ENCODE results near the gene SLC16A4.

SLC16A4 gene

DNA sequence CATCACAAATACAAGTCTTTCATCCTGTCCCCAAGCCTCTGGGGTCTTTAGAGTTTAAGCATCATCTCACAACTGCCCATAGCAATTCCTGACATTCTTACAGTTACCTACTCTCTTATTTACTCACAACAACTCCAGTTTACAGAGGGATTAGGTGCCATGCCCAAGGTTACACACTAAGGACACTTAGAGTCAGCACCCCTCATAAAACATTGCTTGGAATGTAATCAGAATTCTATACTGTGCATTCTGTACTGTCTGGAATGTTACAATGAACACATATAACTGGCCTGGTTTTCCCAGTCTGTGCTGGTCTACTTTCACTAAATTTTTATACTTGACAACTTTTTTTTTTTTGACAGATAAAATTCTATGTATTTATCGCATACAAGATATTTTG lies 66.2 kb downstream of the SLC16A4 start:
- ChIA-PET CTCF (interaction anchor here (1.1 to 1.2 kb wide), 2 partner anchors 9 to 12 kb away, joined by 3 to 4 read pairs; no protein-coding TSS in a partner anchor), POLR2A (no interaction called here)
- Histone ChIP-seq H3K4me1 (ENCODE audit: control extremely low read depth in 1 of 4, control insufficient read depth in 4 of 4, insufficient read depth in 4 of 4, low read length in 3 of 4) (no peaks in the 10 kb centered on the region), H3K36me3 (ENCODE audit: control insufficient read depth in 4 of 4, insufficient read depth in 4 of 4, low read length in 3 of 4) (no peaks in the 10 kb centered on the region), H3K9me3 (ENCODE audit: control extremely low read depth in 1 of 5, control insufficient read depth in 4 of 5, insufficient read depth in 2 of 5, low read depth in 1 of 5, low read length in 4 of 5) (no peaks in the 10 kb centered on the region), H3K4me3 (ENCODE audit: control insufficient read depth in 1 of 7, extremely low read depth in 1 of 7, insufficient read depth in 4 of 7, low read depth in 2 of 7, low read length in 6 of 7) (no peak overlapping the region), H3K27ac (ENCODE audit: insufficient read depth in 1 of 2, low read depth in 1 of 2, low read length in 2 of 2, poor library complexity in 1 of 2, severe bottlenecking in 2 of 2) (no peak overlapping the region), H3K27me3 (replicated peaks in 2 of 5; ENCODE audit: control insufficient read depth in 4 of 5, insufficient read depth in 5 of 5, low read length in 4 of 5) (peaks cover 0 to 2% (median 0%) of the 10 kb centered on the region in 5 experiments)
- WGBS (ENCODE audit: insufficient coverage), result no CpG with 5 or more reads among the region's 1 CpG
- no peak for DNase-seq

GRCh38 chr1:110321846-110322245 lies 69.0 kb downstream of the SLC16A4 start:
- WGBS (ENCODE audit: insufficient coverage), result 100% methylated on average over 3 of the region's 4 CpGs
- DNase-seq, result no peak
- CTCF ChIA-PET, result interaction anchor here (0.9 to 15.2 kb wide), 3 partner anchors 9 to 117 kb away, joined by 3 to 457 read pairs (median 6); partner anchors contain the start of gene KCNC4
- POLR2A ChIA-PET, result no interaction called here
- H3K9me3 ChIP-seq (ENCODE audit: control extremely low read depth in 1 of 5, control insufficient read depth in 4 of 5, insufficient read depth in 2 of 5, low read depth in 1 of 5, low read length in 4 of 5), result no peaks in the 10 kb centered on the region
- no peaks in the 10 kb centered on the region for H3K36me3 ChIP-seq (ENCODE audit: control insufficient read depth in 4 of 4, insufficient read depth in 4 of 4, low read length in 3 of 4)
- no peak overlapping the region for H3K27ac ChIP-seq (ENCODE audit: insufficient read depth in 1 of 2, low read depth in 1 of 2, low read length in 2 of 2, poor library complexity in 1 of 2, severe bottlenecking in 2 of 2)
- H3K4me3 ChIP-seq (ENCODE audit: control insufficient read depth in 1 of 7, extremely low read depth in 1 of 7, insufficient read depth in 4 of 7, low read depth in 2 of 7, low read length in 6 of 7), result no peak overlapping the region
- no peaks in the 10 kb centered on the region for H3K4me1 ChIP-seq (ENCODE audit: control extremely low read depth in 1 of 4, control insufficient read depth in 4 of 4, insufficient read depth in 4 of 4, low read length in 3 of 4)
- H3K27me3 ChIP-seq (replicated peaks in 2 of 5; ENCODE audit: control insufficient read depth in 4 of 5, insufficient read depth in 5 of 5, low read length in 4 of 5), result peaks cover 0 to 2% (median 0%) of the 10 kb centered on the region in 5 experiments

GRCh38 chr1:110321045-110321444 lies 69.8 kb downstream of the SLC16A4 start:
- Histone ChIP-seq H3K4me3 (ENCODE audit: control insufficient read depth in 1 of 7, extremely low read depth in 1 of 7, insufficient read depth in 4 of 7, low read depth in 2 of 7, low read length in 6 of 7) (no peak overlapping the region), H3K4me1 (ENCODE audit: control extremely low read depth in 1 of 4, control insufficient read depth in 4 of 4, insufficient read depth in 4 of 4, low read length in 3 of 4) (no peaks in the 10 kb centered on the region), H3K36me3 (ENCODE audit: control insufficient read depth in 4 of 4, insufficient read depth in 4 of 4, low read length in 3 of 4) (no peaks in the 10 kb centered on the region), H3K27ac (ENCODE audit: insufficient read depth in 1 of 2, low read depth in 1 of 2, low read length in 2 of 2, poor library complexity in 1 of 2, severe bottlenecking in 2 of 2) (no peak overlapping the region), H3K9me3 (ENCODE audit: control extremely low read depth in 1 of 5, control insufficient read depth in 4 of 5, insufficient read depth in 2 of 5, low read depth in 1 of 5, low read length in 4 of 5) (no peaks in the 10 kb centered on the region), H3K27me3 (replicated peaks in 2 of 5; ENCODE audit: control insufficient read depth in 4 of 5, insufficient read depth in 5 of 5, low read length in 4 of 5) (peaks cover 0 to 2% (median 0%) of the 10 kb centered on the region in 5 experiments)
- no CpG with 5 or more reads among the region's 2 CpGs for WGBS (ENCODE audit: insufficient coverage)
- DNase-seq, result no peak
- ChIA-PET CTCF (interaction anchor here (0.9 to 15.2 kb wide), 3 partner anchors 8 to 116 kb away, joined by 3 to 457 read pairs (median 6); partner anchors contain the start of gene KCNC4), POLR2A (no interaction called here)

GRCh38 chr1:110320168-110320518 lies 70.7 kb downstream of the SLC16A4 start:
- CTCF ChIA-PET, result interaction anchor here (15.2 kb wide), 1 partner anchor 115 kb away, joined by 457 read pairs; the partner anchor contains the start of gene KCNC4
- POLR2A ChIA-PET, result no interaction called here
- WGBS (ENCODE audit: insufficient coverage), result 100% methylated on average over 1 of the region's 1 CpG

DNA sequence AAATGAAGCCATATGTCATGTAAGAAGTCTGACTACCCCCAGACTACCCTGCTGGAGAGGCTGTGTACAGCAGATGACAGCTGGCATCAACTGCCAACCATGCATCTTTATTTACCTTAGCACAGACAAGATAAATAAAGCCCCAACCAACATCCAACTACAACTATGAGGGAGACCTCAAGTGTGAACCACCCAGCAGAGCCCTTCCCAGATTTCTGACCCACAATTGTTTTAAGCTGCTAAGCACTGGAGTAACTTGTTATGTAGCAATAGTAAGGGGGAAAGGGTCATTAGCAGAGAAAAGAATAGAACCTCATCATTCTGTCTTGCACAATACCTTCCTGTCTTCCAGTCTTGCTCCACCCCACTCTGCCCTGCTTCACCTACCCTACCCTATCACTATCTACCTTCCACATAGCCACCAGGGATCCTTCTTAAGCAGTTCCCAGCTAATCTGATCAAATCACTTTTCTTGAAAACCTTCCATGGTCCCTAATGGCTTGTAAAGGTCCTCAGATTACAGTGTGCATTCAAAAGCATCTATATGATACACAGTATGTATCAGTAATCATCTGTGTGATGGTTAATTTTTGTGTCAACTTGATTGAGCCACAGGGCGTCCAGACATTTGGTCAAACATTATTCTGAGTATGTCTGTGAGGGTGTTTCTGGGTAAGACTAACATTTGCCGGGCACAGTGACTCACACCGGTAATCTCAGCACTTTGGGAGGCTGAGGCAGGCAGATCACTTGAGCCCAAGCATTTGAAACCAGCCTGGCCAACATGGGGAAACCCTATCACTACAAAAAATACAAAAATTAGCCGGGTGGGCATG lies 71.3 kb downstream of the SLC16A4 start:
- POLR2A ChIA-PET, result no interaction called here
- H3K4me1 ChIP-seq (ENCODE audit: control extremely low read depth in 1 of 4, control insufficient read depth in 4 of 4, insufficient read depth in 4 of 4, low read length in 3 of 4), result no peaks in the 10 kb centered on the region
- H3K27me3 ChIP-seq (replicated peaks in 2 of 5; ENCODE audit: control insufficient read depth in 4 of 5, insufficient read depth in 5 of 5, low read length in 4 of 5), result peaks cover 0 to 2% (median 0%) of the 10 kb centered on the region in 5 experiments
- WGBS (ENCODE audit: insufficient coverage), result 100% methylated on average over 2 of the region's 4 CpGs
- no peak overlapping the region for H3K4me3 ChIP-seq (ENCODE audit: control insufficient read depth in 1 of 7, extremely low read depth in 1 of 7, insufficient read depth in 4 of 7, low read depth in 2 of 7, low read length in 6 of 7)
- H3K36me3 ChIP-seq (ENCODE audit: control insufficient read depth in 4 of 4, insufficient read depth in 4 of 4, low read length in 3 of 4), result no peaks in the 10 kb centered on the region
- no peak overlapping the region for H3K27ac ChIP-seq (ENCODE audit: insufficient read depth in 1 of 2, low read depth in 1 of 2, low read length in 2 of 2, poor library complexity in 1 of 2, severe bottlenecking in 2 of 2)
- CTCF ChIA-PET, result interaction anchor here (0.6 to 15.2 kb wide), 8 partner anchors 10 to 177 kb away, joined by 3 to 457 read pairs (median 5); partner anchors contain the start of gene KCNC4
- no peak for DNase-seq
- no peaks in the 10 kb centered on the region for H3K9me3 ChIP-seq (ENCODE audit: control extremely low read depth in 1 of 5, control insufficient read depth in 4 of 5, insufficient read depth in 2 of 5, low read depth in 1 of 5, low read length in 4 of 5)

More at GRCh38 chr1:110320168-110320518, 70.7 kb downstream of the SLC16A4 start:
- Histone ChIP-seq H3K36me3 (ENCODE audit: control insufficient read depth in 4 of 4, insufficient read depth in 4 of 4, low read length in 3 of 4) (no peaks in the 10 kb centered on the region), H3K4me3 (ENCODE audit: control insufficient read depth in 1 of 7, extremely low read depth in 1 of 7, insufficient read depth in 4 of 7, low read depth in 2 of 7, low read length in 6 of 7) (no peak overlapping the region), H3K27ac (ENCODE audit: insufficient read depth in 1 of 2, low read depth in 1 of 2, low read length in 2 of 2, poor library complexity in 1 of 2, severe bottlenecking in 2 of 2) (no peak overlapping the region), H3K4me1 (ENCODE audit: control extremely low read depth in 1 of 4, control insufficient read depth in 4 of 4, insufficient read depth in 4 of 4, low read length in 3 of 4) (no peaks in the 10 kb centered on the region), H3K9me3 (ENCODE audit: control extremely low read depth in 1 of 5, control insufficient read depth in 4 of 5, insufficient read depth in 2 of 5, low read depth in 1 of 5, low read length in 4 of 5) (no peaks in the 10 kb centered on the region), H3K27me3 (replicated peaks in 2 of 5; ENCODE audit: control insufficient read depth in 4 of 5, insufficient read depth in 5 of 5, low read length in 4 of 5) (peaks cover 0 to 2% (median 0%) of the 10 kb centered on the region in 5 experiments)
- no peak for DNase-seq

GRCh38 chr1:110318046-110318445 lies 72.8 kb downstream of the SLC16A4 start:
- Histone ChIP-seq H3K9me3 (ENCODE audit: control extremely low read depth in 1 of 5, control insufficient read depth in 4 of 5, insufficient read depth in 2 of 5, low read depth in 1 of 5, low read length in 4 of 5) (no peaks in the 10 kb centered on the region), H3K36me3 (ENCODE audit: control insufficient read depth in 4 of 4, insufficient read depth in 4 of 4, low read length in 3 of 4) (no peaks in the 10 kb centered on the region), H3K4me3 (ENCODE audit: control insufficient read depth in 1 of 7, extremely low read depth in 1 of 7, insufficient read depth in 4 of 7, low read depth in 2 of 7, low read length in 6 of 7) (no peak overlapping the region), H3K27ac (ENCODE audit: insufficient read depth in 1 of 2, low read depth in 1 of 2, low read length in 2 of 2, poor library complexity in 1 of 2, severe bottlenecking in 2 of 2) (no peak overlapping the region), H3K27me3 (replicated peaks in 2 of 5; ENCODE audit: control insufficient read depth in 4 of 5, insufficient read depth in 5 of 5, low read length in 4 of 5) (peaks cover 0 to 2% (median 0%) of the 10 kb centered on the region in 5 experiments), H3K4me1 (ENCODE audit: control extremely low read depth in 1 of 4, control insufficient read depth in 4 of 4, insufficient read depth in 4 of 4, low read length in 3 of 4) (no peaks in the 10 kb centered on the region)
- 98% methylated on average over 4 of the region's 4 CpGs for WGBS (ENCODE audit: insufficient coverage)
- no peak for DNase-seq
- POLR2A ChIA-PET, result interaction anchor here (0.6 kb wide), 1 partner anchor 109 kb away, joined by 3 read pairs; no protein-coding TSS in a partner anchor
- CTCF ChIA-PET, result interaction anchor here (0.7 to 15.2 kb wide), 10 partner anchors 8 to 179 kb away, joined by 3 to 457 read pairs (median 4); partner anchors contain the start of gene KCNC4

DNA sequence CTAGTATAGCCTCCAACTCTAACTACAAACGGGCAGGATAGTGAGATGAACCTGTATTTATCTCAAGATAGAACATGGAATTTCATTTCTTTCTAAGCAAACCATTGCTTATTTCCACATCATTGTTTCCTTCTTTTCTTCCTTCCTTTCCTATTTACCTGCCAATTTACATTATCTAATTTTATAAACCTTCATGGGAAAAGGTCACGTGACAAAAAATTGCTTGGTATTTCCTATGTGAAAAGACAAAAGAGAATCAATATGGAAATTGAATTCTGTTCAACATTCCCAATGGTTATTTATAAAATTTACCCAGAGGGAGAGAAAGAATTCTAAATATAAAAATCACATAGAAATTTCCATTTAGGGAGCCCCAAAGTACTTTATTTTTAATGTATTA lies 74.1 kb downstream of the SLC16A4 start:
- peaks cover 0 to 3% (median 0%) of the 10 kb centered on the region in 4 experiments for H3K4me1 ChIP-seq (ENCODE audit: control extremely low read depth in 1 of 4, control insufficient read depth in 4 of 4, insufficient read depth in 4 of 4, low read length in 3 of 4)
- H3K27me3 ChIP-seq (replicated peaks in 2 of 5; ENCODE audit: control insufficient read depth in 4 of 5, insufficient read depth in 5 of 5, low read length in 4 of 5), result no peaks in the 10 kb centered on the region
- H3K36me3 ChIP-seq (ENCODE audit: control insufficient read depth in 4 of 4, insufficient read depth in 4 of 4, low read length in 3 of 4), result no peaks in the 10 kb centered on the region
- H3K4me3 ChIP-seq (ENCODE audit: control insufficient read depth in 1 of 7, extremely low read depth in 1 of 7, insufficient read depth in 4 of 7, low read depth in 2 of 7, low read length in 6 of 7), result no peak overlapping the region
- WGBS (ENCODE audit: insufficient coverage), result no CpG with 5 or more reads among the region's 2 CpGs
- DNase-seq, result no peak
- ChIA-PET POLR2A (no interaction called here), CTCF (interaction anchor here (1.0 to 15.2 kb wide), 8 partner anchors 19 to 180 kb away, joined by 3 to 457 read pairs (median 4); partner anchors contain the start of gene KCNC4)
- no peaks in the 10 kb centered on the region for H3K9me3 ChIP-seq (ENCODE audit: control extremely low read depth in 1 of 5, control insufficient read depth in 4 of 5, insufficient read depth in 2 of 5, low read depth in 1 of 5, low read length in 4 of 5)
- no peak overlapping the region for H3K27ac ChIP-seq (ENCODE audit: insufficient read depth in 1 of 2, low read depth in 1 of 2, low read length in 2 of 2, poor library complexity in 1 of 2, severe bottlenecking in 2 of 2)

Data from common myeloid progenitor, CD34-positive (primary cell).